ENCODE results near the gene DAZL. TPM values are rescaled to one million over a fixed set of nuclear protein-coding genes. Genes with fewer than 3 reads are reported as not detected.

Gene DAZL
- total and polyA plus RNA-seq, 11 donors: not detected

DNA sequence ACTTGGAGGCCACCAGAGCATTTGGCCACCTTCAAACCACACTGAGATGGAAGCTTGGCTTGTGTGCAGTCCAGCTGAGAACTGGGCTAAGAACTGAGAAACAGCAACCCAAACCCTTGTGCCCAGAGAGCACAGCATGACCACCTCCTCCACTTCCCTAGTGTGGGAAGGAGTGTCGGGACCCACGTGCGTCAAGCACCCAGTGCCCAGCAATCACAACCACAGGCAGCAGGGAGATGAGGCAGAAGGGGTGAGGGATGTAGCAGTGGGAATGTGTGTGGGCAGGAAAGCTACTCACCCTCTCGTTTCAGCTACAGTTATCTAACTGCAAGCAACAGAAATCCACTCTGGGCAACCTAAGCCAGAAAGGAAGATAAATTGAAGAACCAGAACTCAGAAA lies 66.7 kb downstream of the DAZL start:
- H3K27me3 ChIP-seq: peaks cover 0 to 4% (median 0%) of the 10 kb centered on the region in 9 donors
- H3K4me1 ChIP-seq: peaks cover 0 to 9% (median 0%) of the 10 kb centered on the region in 12 donors
- no peak overlapping the region for H3K27ac ChIP-seq
- WGBS, 4 donors: 71 to 78% (median 76%) methylated on average over 4 of the region's 4 CpGs
- ATAC-seq (no peak), DNase-seq (no peak)
- no peaks in the 10 kb centered on the region for H3K36me3 ChIP-seq
- no peak overlapping the region for H3K4me3 ChIP-seq
- H3K9me3 ChIP-seq: no peaks in the 10 kb centered on the region
- intact Hi-C loops (cut with DNase I): no loop called here
- TF ChIP-seq POLR2A (IDR thresholded peaks at IDR 0.05): no peak
- TF ChIP-seq, protein P1, sequence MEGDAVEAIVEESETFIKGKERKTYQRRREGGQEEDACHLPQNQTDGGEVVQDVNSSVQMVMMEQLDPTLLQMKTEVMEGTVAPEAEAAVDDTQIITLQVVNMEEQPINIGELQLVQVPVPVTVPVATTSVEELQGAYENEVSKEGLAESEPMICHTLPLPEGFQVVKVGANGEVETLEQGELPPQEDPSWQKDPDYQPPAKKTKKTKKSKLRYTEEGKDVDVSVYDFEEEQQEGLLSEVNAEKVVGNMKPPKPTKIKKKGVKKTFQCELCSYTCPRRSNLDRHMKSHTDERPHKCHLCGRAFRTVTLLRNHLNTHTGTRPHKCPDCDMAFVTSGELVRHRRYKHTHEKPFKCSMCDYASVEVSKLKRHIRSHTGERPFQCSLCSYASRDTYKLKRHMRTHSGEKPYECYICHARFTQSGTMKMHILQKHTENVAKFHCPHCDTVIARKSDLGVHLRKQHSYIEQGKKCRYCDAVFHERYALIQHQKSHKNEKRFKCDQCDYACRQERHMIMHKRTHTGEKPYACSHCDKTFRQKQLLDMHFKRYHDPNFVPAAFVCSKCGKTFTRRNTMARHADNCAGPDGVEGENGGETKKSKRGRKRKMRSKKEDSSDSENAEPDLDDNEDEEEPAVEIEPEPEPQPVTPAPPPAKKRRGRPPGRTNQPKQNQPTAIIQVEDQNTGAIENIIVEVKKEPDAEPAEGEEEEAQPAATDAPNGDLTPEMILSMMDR (IDR thresholded peaks at IDR 0.05): no peak

GRCh38 chr3:16536996-16537395 lies 68.2 kb downstream of the DAZL start:
- Histone ChIP-seq H3K4me1 (no peaks in the 10 kb centered on the region), H3K27ac (no peak overlapping the region), H3K4me3 (no peak overlapping the region), H3K36me3 (no peaks in the 10 kb centered on the region), H3K27me3 (peaks cover 0 to under 1% (median 0%) of the 10 kb centered on the region in 9 donors), H3K9me3 (no peaks in the 10 kb centered on the region)
- WGBS, 4 donors: 80 to 85% (median 83%) methylated on average over 3 of the region's 3 CpGs
- DNase-seq: no peak
- ATAC-seq: no peak
- intact Hi-C loops (cut with DNase I): no loop called here
- no peak for TF ChIP-seq POLR2A (IDR thresholded peaks at IDR 0.05)
- TF ChIP-seq, protein P1 (IDR thresholded peaks at IDR 0.05): no peak

Other genes with a start within 250 kb of the DAZL start
- 10 to 100 TPM; 17.1 to 40.8 (median 26.4) TPM for gene RFTN1, start 91.7 kb downstream of the DAZL start, total RNA-seq
- 10 to 100 TPM; 18.1 to 27.8 TPM for gene RFTN1, start 91.7 kb downstream of the DAZL start, polyA plus RNA-seq